HepG2 (cell line): ENCODE data around the gene AFAP1L2.

Experiments used
- CEBPB ChIP-seq: IDR thresholded peaks from 2 replicates; pipeline ENCODE4 v1.6.1; 2011; ENCODE audit warnings: low read depth, low read length, improper control_type of control experiment, borderline replicate concordance
- FOXA1 ChIP-seq, 2 experiments: fragments of 450-650 bp in 1 of 2; sonication (generic) in 1 of 2; formaldehyde crosslinking in 1 of 2; IDR thresholded peaks; 2 replicates each; pipeline versions ENCODE4 v1.4.0 to v1.6.1; 2016 to 2020; ENCODE audit warnings: missing genetic modification reagents in 1 of 2
- HIVEP1 ChIP-seq: sonication (generic); formaldehyde crosslinking; IDR thresholded peaks from 2 replicates; pipeline ENCODE4 v1.4.0; 2020; ENCODE audit warnings: mild to moderate bottlenecking, missing genetic modification reagents
- IRF2 ChIP-seq: IDR thresholded peaks from 2 replicates; pipeline ENCODE4 v1.6.1; 2018; ENCODE audit warnings: missing genetic modification reagents, missing compliant biosample characterization
- MYNN ChIP-seq: sonication (generic); formaldehyde crosslinking; IDR thresholded peaks from 2 replicates; pipeline ENCODE4 v1.4.0; 2020; ENCODE audit warnings: mild to moderate bottlenecking, low read depth, missing genetic modification reagents
- POLR2AphosphoS5 ChIP-seq: IDR thresholded peaks from 2 replicates; pipeline ENCODE4 v1.6.1; 2012; ENCODE audit warnings: low read depth, low read length
- YY1 ChIP-seq: IDR thresholded peaks from 2 replicates; pipeline ENCODE4 v1.6.1; 2011; ENCODE audit warnings: low read length, low read depth, moderate library complexity, mild to moderate bottlenecking; ENCODE audit not compliant: insufficient read depth, insufficient replicate concordance
- ZNF225 ChIP-seq: sonication (generic); formaldehyde crosslinking; IDR thresholded peaks from 2 replicates; pipeline ENCODE4 v1.4.0; 2020; ENCODE audit warnings: mild to moderate bottlenecking, missing genetic modification reagents
- ZNF768 ChIP-seq: sonication (generic); formaldehyde crosslinking; IDR thresholded peaks from 2 replicates; pipeline ENCODE4 v1.4.0; 2020; ENCODE audit warnings: missing genetic modification reagents
- ZNF781 ChIP-seq: sonication (generic); formaldehyde crosslinking; IDR thresholded peaks from 2 replicates; pipeline ENCODE4 v1.5.1; 2020; ENCODE audit warnings: borderline replicate concordance, mild to moderate bottlenecking, missing genetic modification reagents; ENCODE audit errors: not compliant biosample characterization
- TF ChIP-seq, protein P1 (sequence below): sonication (generic); formaldehyde crosslinking; IDR thresholded peaks from 2 replicates; pipeline ENCODE4 v1.5.0; 2020; ENCODE audit warnings: missing genetic modification reagents

DNA sequence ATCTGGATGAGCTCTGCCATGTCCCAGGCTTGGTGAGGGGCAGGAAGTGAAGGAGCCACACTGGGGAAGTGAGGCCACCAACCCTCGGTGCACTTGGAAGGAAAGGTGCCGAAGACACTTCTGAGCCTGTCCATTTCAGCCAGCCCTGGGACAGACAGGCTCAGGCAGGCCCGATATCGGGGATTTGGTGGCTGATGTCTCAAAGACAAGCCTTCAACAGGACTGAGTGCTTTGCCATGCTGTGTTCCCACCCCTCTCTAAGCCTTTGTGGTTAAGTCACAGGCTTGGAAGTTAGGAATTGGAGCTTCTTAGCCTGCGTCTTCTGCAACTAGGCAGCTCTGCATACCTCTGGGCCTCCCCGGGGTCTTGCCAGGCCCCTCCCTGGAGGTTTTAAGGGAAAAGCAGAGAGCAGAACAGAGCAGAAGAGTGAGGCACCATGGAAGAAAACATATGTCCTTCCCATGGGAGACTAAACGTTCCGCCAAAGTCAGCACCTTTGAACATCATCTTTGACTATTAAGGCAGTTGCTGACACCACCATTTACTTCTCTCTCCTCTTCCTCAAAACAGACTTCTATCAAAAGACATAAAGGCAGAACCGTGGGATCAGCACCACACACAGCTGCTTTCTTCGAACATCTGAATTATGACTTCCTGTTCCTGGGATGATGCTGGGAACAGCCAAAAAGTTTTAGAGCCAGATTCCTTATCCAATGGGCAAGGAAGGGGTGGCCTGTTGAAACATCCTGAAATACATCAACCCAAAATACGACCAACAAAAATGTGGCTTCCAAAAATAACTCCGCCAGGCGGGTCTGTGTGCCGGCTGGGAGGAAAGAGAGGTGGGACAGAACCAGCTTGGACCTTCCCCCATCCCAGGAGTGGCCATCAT lies 71.8 kb downstream of the AFAP1L2 start:
- TF ChIP-seq MYNN: no peak
- TF ChIP-seq YY1: no peak
- TF ChIP-seq, protein P1, sequence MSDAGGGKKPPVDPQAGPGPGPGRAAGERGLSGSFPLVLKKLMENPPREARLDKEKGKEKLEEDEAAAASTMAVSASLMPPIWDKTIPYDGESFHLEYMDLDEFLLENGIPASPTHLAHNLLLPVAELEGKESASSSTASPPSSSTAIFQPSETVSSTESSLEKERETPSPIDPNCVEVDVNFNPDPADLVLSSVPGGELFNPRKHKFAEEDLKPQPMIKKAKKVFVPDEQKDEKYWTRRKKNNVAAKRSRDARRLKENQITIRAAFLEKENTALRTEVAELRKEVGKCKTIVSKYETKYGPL (CRISPR knock-in tag): no peak
- no peak for TF ChIP-seq HIVEP1 (CRISPR knock-in tag)
- no peak for TF ChIP-seq ZNF768
- TF ChIP-seq ZNF225 (CRISPR knock-in tag): no peak
- no peak for TF ChIP-seq IRF2 (CRISPR knock-in tag)
- no peak for TF ChIP-seq FOXA1 (IDR thresholded peaks at IDR 0.05)
- no peak for TF ChIP-seq FOXA1 (CRISPR knock-in tag; IDR thresholded peaks at IDR 0.05)
- TF ChIP-seq CEBPB: no peak
- TF ChIP-seq POLR2AphosphoS5: no peak
- no peak for TF ChIP-seq ZNF781
